OCI-LY7 (cell line): Measurements from ENCODE around the gene STK32A. TPM values are rescaled to one million over a fixed set of nuclear protein-coding genes. Genes with fewer than 3 reads are reported as not detected.

Experiments
- BruUV-seq: library from RNA; stranded (reverse); fragments of 400-500 nt; replicated peaks from 2 replicates; lab custom pipeline; 2021; lab: Mats Ljungman, UMichigan
- CTCF ChIA-PET: fragments of 300-600 bp; sonication (Branson Sonifier 250); formaldehyde crosslinking; loops from one replicate; lab custom pipeline; 2022; ENCODE audit warnings: antibody characterized with exemption; ENCODE audit not compliant: unreplicated experiment; lab: Charles Lee
- POLR2A ChIA-PET: fragments of 300-600 bp; sonication (Branson Sonifier 250); formaldehyde crosslinking; loops from one replicate; lab custom pipeline; 2022; ENCODE audit warnings: antibody characterized with exemption; lab: Charles Lee
- DNase-seq: peaks from one replicate; pipeline ENCODE4 v3.0.0-alpha.2; 2015; ENCODE audit warnings: low spot score
- H2AFZ ChIP-seq: fragments of 200-600 bp; sonication (generic), shearing (Covaris generic); 2 replicates; pipeline ENCODE4 v1.6.1; 2014; ENCODE audit warnings: mild to moderate bottlenecking, antibody characterized with exemption, low read length, moderate library complexity
- H3K27ac ChIP-seq: fragments of 200-600 bp; sonication (generic); 2 replicates; pipeline ENCODE4 v1.5.1; 2014; ENCODE audit warnings: mixed run types, low read depth, mild to moderate bottlenecking, moderate library complexity, low read length, inconsistent platforms; ENCODE audit not compliant: poor library complexity, severe bottlenecking
- H3K36me3 ChIP-seq: fragments of 200-600 bp; sonication (generic); 2 replicates; pipeline ENCODE4 v1.6.1; 2014; ENCODE audit warnings: mild to moderate bottlenecking, antibody characterized with exemption, low read length, moderate library complexity, mixed read lengths; ENCODE audit not compliant: insufficient read depth
- H3K4me1 ChIP-seq: fragments of 200-600 bp; sonication (generic); 2 replicates; pipeline ENCODE4 v1.5.1; 2014; ENCODE audit warnings: mild to moderate bottlenecking, low read length; ENCODE audit not compliant: insufficient read depth, poor library complexity, severe bottlenecking
- H3K4me2 ChIP-seq: fragments of 200-600 bp; sonication (generic); 2 replicates; pipeline ENCODE4 v1.6.1; 2014; ENCODE audit warnings: mild to moderate bottlenecking, low read length
- H3K4me3 ChIP-seq: fragments of 200-600 bp; sonication (generic); 2 replicates; pipeline ENCODE4 v1.5.1; 2014; ENCODE audit warnings: mild to moderate bottlenecking, low read depth, low read length; ENCODE audit not compliant: poor library complexity, severe bottlenecking
- H3K79me2 ChIP-seq: fragments of 200-600 bp; sonication (generic); 2 replicates; pipeline ENCODE4 v1.6.1; 2016; ENCODE audit warnings: low read depth, mild to moderate bottlenecking, low read length, moderate library complexity, mixed read lengths; ENCODE audit not compliant: insufficient read depth
- H3K9me2 ChIP-seq: fragments of 200-600 bp; sonication (generic); 2 replicates; pipeline ENCODE4 v1.6.1; 2016; ENCODE audit warnings: mild to moderate bottlenecking, low read length, mixed read lengths; ENCODE audit not compliant: insufficient read depth
- H3K9me3 ChIP-seq: fragments of 200-600 bp; sonication (generic); 2 replicates; pipeline ENCODE4 v1.6.1; 2014; ENCODE audit warnings: mild to moderate bottlenecking, mixed run types, low read length, mixed read lengths
- H4K20me1 ChIP-seq: fragments of 200-600 bp; sonication (generic); 2 replicates; pipeline ENCODE4 v1.6.1; 2014; ENCODE audit warnings: mild to moderate bottlenecking, antibody characterized with exemption, low read length, moderate library complexity, mixed read lengths; ENCODE audit not compliant: insufficient read depth
- EZH2phosphoT487 ChIP-seq: fragments of 200-600 bp; sonication (generic); IDR thresholded peaks from 2 replicates; pipeline ENCODE4 v1.6.1; 2018; ENCODE audit warnings: low read depth, borderline replicate concordance, mild to moderate bottlenecking, mixed run types, antibody characterized with exemption, low read length, moderate library complexity, mixed read lengths
- intact Hi-C: fragments of 100-400 bp; cut with micrococcal nuclease; formaldehyde crosslinking; loops from one replicate; pipeline ENCODE4 v1.10.0; 2022; ENCODE audit not compliant: unreplicated experiment
- total RNA-seq, 2 experiments: library from RNA; depleted of rRNA in 1 of 2; stranded (reverse); fragments of >200 nt in 1 of 2; shearing (Covaris generic) in 1 of 2; gene quantifications; 2 replicates each; pipeline ENCODE4 v1.2.3, GENCODE V29; 2014 to 2022
- TF ChIP-seq, protein P1 (sequence below): fragments of 200-600 bp; sonication (generic); conservative IDR thresholded peaks from 2 replicates; pipeline ENCODE4 v1.5.1; 2014; ENCODE audit warnings: mild to moderate bottlenecking, antibody characterized with exemption, low read length, moderate library complexity, mixed read lengths

The STK32A gene
- total RNA-seq, 2 experiments from 2014 or later, result not detected

GRCh38 chr5:147371290-147371689 is 136.5 kb downstream of the STK32A start:
- no TSS peak for BruUV-seq
- POLR2A ChIA-PET, result no interaction called here

GRCh38 chr5:147372191-147372590 is 137.4 kb downstream of the STK32A start:
- BruUV-seq, result no TSS peak
- Histone ChIP-seq H4K20me1 (no peaks in the 10 kb centered on the region), H2AFZ (no peak overlapping the region), H3K4me2 (no peak overlapping the region), H3K9me2 (no peaks in the 10 kb centered on the region), H3K36me3 (no peaks in the 10 kb centered on the region), H3K79me2 (no peaks in the 10 kb centered on the region), H3K27ac (no peak overlapping the region), H3K4me1 (no peaks in the 10 kb centered on the region), H3K9me3 (no peaks in the 10 kb centered on the region), H3K4me3 (no peak overlapping the region)
- no peak for TF ChIP-seq EZH2phosphoT487
- TF ChIP-seq, protein P1, sequence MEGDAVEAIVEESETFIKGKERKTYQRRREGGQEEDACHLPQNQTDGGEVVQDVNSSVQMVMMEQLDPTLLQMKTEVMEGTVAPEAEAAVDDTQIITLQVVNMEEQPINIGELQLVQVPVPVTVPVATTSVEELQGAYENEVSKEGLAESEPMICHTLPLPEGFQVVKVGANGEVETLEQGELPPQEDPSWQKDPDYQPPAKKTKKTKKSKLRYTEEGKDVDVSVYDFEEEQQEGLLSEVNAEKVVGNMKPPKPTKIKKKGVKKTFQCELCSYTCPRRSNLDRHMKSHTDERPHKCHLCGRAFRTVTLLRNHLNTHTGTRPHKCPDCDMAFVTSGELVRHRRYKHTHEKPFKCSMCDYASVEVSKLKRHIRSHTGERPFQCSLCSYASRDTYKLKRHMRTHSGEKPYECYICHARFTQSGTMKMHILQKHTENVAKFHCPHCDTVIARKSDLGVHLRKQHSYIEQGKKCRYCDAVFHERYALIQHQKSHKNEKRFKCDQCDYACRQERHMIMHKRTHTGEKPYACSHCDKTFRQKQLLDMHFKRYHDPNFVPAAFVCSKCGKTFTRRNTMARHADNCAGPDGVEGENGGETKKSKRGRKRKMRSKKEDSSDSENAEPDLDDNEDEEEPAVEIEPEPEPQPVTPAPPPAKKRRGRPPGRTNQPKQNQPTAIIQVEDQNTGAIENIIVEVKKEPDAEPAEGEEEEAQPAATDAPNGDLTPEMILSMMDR, result no peak
- CTCF ChIA-PET, result no interaction called here
- intact Hi-C loops, result no loop called here
- DNase-seq, result no peak
- POLR2A ChIA-PET, result no interaction called here

More at GRCh38 chr5:147371290-147371689, 136.5 kb downstream of the STK32A start:
- no peaks in the 10 kb centered on the region for H3K9me2 ChIP-seq
- CTCF ChIA-PET, result no interaction called here
- H3K27ac ChIP-seq, result no peak overlapping the region
- no peak overlapping the region for H2AFZ ChIP-seq
- DNase-seq, result no peak
- no peaks in the 10 kb centered on the region for H3K36me3 ChIP-seq
- no peak overlapping the region for H3K4me3 ChIP-seq
- no peaks in the 10 kb centered on the region for H4K20me1 ChIP-seq
- intact Hi-C loops, result no loop called here
- no peak for TF ChIP-seq EZH2phosphoT487
- TF ChIP-seq, protein P1, result no peak
- H3K79me2 ChIP-seq, result no peaks in the 10 kb centered on the region
- no peaks in the 10 kb centered on the region for H3K4me1 ChIP-seq
- H3K9me3 ChIP-seq, result no peaks in the 10 kb centered on the region
- H3K4me2 ChIP-seq, result no peak overlapping the region

DNA sequence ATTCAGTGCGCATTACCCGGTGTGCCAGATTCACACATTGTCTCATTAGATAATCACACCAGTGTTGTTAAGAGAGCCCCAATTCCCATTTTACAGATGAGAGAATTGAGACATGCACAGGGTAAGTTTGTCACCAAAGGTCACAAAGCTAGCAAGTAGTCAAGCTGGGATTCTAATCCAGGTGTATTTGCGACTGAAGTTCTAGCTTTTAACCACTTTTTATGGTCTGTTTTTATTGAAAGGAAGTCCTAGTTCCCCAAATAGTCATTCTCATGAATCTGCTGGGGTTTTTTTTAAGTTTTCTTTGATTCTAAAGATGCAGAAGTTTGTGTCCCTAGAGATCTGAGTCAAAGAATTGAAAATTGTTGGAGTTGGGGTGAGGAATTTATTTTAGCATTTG is 138.5 kb downstream of the STK32A start:
- H4K20me1 ChIP-seq, result no peaks in the 10 kb centered on the region
- no peak overlapping the region for H3K4me3 ChIP-seq
- BruUV-seq, result no TSS peak
- DNase-seq, result no peak
- no peaks in the 10 kb centered on the region for H3K79me2 ChIP-seq
- no peaks in the 10 kb centered on the region for H3K9me3 ChIP-seq
- H3K27ac ChIP-seq, result no peak overlapping the region
- H3K9me2 ChIP-seq, result no peaks in the 10 kb centered on the region
- TF ChIP-seq EZH2phosphoT487, result no peak
- TF ChIP-seq, protein P1, result no peak
- H3K4me1 ChIP-seq, result no peaks in the 10 kb centered on the region
- no peak overlapping the region for H2AFZ ChIP-seq
- CTCF ChIA-PET, result no interaction called here
- H3K4me2 ChIP-seq, result no peak overlapping the region
- POLR2A ChIA-PET, result no interaction called here
- no peaks in the 10 kb centered on the region for H3K36me3 ChIP-seq
- intact Hi-C loops, result no loop called here
